CD4-positive, alpha-beta T cell treated with Interleukin-4 for 4 hours (primary cell): ENCODE results near the gene ZNF100.
"Not testable (repeated sequence)": the region's sequence is repeated elsewhere in the genome, so short reads cannot be mapped to it uniquely, and the experiment has no call there.

ENCODE experiments used
- DNase-seq: peaks from one replicate; pipeline ENCODE4 v3.0.0-alpha.2; 2020

Gene ZNF100

DNA sequence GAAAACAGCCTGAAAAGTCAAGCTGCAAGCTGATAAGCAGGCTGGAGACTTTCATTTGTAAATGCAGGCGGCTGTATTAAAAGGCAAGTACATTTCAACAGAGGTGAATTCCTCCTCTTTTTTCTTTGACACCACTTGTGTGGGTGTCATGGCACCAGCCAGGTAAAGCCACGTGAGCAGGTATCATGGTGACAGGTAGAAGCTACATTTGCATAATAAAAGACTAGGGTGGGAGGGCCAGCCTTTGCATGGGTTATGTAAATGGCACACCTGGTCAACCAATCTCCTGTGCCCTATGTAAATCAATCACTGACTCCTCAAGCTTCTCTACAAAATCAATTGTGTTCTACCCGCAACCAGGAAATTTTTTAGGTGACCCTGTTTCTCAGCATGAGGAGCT is 68.2 kb downstream of the ZNF100 start:
- DNase-seq, result no peak

DNA sequence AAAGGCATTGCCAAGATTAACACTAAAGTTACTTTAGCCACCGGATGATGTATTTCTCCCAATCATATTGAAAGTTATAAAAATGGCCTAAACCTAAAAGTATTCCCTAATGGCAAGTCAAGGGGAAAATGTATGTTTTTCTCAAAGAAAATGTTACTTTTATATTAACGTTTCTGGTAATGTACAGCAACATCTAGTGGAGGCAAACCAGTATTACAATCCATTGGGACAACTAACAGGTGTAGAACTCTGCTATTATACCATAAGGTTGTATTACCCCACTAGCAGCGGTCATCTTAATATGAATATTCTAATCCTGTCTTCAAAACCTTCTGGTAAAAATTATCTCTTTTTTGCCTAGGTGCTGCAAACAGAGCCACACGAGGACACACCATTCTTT is 69.2 kb downstream of the ZNF100 start:
- DNase-seq, result peak; percentile 44

DNA sequence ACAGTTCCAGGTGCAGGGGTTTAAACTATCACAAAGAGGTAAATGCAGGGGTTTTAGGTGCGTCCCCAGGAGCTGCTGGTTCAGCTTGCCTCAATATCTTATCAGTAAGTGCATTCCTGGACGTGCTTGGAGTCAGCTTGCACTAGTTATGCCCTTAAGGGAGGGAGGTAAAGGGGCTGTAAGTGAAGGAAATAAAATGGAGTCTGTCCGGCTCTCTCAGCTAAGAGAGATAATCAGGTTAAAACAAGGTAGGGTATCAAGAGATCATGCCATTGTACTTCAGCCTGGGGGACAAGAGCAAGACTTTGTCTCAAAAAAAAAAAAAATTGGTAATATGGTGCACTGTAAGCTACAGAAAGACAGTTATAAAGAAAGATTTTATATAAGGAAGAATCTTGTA is 69.7 kb downstream of the ZNF100 start:
- DNase-seq, result no peak

DNA sequence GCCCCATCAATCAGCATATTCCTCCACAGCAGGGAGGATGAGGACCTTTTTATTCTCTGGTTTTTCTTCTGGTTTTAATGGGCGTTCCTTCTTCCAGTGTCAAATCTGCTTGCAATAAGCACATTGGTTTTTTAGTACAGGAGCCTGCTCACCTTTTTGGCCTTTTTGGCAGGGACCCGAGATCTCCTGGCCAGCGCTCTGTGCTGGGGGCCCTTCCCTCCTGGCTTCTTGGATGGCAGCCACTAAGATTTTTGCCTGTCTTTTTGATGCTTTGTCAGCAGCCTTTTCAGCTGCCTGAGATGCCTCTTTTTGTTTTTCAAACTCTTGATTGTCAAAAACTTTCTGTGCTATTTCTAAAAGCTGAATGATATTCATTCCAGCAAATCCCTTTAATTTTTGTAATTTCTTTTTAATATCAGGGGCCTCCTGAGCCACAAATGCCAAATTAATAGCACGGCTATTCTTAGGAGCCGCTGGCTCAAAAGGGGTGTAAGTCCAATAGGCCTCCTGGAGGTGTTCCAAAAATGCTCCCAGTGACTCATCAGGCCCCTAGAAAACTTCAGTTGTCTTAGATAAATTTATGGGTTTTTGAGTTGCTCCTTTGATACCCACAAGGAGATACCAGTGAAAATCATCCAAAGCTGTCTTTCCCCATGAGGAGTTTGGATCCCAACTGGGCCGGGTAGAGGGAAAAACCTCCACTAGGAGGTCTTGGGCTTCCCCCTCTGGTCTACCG is 73.0 kb downstream of the ZNF100 start:
- no peak for DNase-seq

DNA sequence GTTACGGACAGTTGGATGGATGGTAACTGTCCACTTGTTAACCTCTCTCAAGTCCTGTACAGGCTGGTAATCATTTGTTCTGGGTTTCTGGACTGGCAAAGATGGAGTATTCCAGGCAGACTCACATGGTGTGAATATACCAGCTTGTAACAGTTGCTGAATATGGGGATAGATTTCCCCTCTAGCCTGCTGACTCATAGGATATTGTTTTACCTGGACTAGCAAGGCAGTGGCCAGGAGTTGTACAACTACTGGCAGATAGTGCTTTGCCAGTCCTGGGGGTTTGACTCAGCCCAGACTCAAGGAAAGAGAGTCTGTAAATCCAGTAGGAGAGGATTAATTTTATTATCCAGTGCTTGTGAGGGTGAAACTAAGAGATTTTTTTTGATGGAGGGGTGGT is 74.0 kb downstream of the ZNF100 start:
- no peak for DNase-seq

DNA sequence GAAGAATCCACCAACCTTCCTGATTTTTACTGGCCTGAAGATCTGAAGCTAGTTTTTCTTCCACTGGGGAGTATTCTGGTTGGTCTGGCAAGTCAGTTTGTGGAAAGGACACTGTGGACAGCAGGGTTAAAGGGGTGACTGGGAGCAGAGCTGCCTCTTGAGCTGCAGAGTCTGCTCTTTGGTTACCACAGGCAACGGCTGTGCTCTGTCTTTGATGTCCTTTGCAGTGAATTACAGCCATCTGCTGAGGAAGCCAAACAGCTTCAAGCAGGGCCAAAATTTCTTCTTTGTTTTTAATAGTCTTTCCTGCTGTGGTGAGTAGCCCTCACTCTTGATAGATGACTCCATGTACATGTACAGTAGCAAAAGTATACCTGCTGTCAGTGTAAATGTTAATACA is 75.7 kb downstream of the ZNF100 start:
- DNase-seq, result no peak

DNA sequence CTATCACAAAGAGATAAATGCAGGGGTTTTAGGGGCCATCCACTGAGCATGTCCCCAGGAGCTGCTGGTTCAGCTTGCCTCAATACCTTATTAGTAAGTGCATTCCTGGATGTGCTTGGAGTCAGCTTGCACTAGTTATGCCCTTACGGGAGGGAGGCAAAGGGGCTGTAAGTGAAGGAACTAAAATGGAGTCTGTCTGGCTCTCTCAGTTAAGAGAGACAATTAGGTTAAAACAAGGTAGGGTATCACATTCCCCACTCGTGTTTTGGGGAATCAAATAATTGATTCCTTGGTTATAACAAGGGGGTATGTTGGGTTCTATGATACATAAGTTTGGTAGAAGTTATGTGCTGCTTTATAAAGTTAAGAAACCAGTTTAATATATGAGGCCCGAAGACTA is 78.9 kb downstream of the ZNF100 start:
- DNase-seq, result no peak

DNA sequence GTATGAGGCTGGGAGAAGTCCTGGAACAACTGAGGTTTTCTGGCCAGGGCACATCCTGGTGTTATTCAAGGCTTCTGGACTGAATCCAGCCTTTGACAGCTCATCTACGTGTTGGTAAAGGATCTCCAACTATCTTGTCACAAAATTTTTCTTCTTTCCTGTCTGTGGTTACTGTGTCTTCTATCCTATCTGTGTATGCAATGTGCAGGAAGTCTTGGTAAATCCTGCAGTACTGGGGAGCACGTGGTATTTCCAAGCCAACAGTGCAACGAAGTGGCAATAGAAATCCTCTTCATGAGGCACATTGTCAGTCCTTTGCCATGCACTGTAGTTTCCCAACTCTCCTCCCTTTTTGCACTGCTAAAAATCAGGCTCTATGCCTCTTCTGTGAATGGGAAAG is 86.7 kb downstream of the ZNF100 start:
- no peak for DNase-seq

DNA sequence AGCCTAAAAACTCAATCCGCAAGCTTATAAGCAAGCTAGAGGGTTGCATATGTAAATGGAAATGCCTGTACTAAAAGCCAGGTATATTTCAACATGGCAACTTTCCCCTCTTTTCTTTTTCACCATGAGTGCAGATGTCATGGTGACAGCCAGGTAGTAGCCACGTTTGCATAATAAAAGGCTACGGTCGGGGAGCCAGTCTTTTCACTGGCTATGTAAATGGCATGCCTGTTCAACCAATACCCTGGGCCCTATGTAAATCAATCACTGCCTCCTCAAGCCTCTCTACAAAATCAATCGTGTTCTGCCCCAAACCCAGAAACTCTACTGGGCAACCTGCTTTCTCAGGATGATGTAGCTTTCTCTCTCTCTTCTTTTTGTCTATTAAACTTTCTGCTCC is 87.4 kb downstream of the ZNF100 start:
- no peak for DNase-seq

DNA sequence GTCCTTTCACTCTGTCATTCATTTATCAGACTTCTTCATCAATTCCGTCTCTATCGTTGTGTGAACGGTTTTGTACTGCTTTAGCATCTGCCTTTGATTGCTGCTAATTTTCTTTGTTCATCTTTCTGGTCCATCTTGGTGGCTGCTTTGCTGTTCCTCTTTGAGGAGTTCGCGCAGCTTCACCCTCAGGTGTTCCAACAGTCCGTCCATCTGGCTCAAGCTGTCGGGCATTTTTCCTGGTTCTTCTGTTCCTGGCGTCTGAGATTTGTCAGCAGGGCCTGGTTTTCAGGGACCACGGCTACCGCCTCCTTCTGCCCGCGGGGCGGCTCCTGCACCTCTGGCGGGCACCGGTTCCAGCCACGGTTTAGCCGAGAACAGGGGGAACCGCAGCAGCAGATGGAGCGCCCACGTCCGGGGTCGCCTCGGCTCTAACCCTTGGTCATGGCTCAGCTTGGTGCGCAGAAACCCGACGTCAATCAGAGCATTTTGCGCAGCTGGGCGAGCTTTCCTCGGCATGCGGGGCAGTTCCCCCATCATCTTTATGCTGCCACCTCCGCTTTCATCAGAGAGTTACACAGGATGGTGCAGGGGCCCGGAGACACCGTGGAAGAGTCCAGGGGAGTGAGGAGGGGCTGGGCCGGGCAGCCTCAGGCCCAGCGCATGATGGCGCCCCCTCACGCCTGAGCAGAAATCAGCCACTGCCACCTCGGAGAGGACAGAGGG is 89.5 kb downstream of the ZNF100 start:
- no peak for DNase-seq

DNA sequence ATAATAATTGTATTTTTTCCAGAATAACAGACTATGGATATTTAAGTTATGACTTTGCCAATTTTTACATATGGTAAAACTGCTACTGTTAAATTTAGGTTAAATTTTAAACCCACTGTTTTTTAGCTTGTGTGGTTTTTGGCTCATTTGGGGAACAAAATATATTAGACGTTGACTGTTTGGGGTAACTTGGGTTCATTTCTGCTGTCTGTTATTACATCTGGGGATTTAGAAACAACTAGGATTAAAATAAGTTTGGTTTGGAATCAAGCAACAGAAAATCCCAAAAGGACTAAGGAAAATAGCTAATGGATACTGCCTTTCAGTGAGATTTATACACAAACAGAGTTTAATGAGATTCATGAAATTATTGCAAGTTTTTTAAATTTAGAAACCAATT is 92.9 kb downstream of the ZNF100 start:
- no peak for DNase-seq

DNA sequence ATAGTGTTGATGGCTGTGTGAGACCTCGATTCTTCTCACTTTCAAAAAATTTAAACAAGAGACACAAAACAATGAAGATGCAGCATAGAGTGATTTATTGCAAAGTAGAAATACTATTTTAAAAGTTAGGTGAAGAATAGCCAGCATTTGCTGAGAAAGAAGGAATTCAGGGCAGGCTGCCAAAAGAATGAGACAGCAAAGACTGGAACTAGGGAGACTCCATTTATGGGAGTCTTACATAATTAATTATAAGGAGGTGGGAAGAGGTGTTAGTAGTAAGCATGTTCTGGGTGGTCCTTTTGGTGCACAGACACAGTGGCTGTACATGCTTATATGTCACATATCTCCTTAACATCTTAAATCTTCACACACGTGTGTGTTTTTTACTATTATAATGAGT is 93.9 kb downstream of the ZNF100 start:
- DNase-seq, result not testable (repeated sequence)
